Measurements from ENCODE around the gene SENP8.

The SENP8 gene

DNA sequence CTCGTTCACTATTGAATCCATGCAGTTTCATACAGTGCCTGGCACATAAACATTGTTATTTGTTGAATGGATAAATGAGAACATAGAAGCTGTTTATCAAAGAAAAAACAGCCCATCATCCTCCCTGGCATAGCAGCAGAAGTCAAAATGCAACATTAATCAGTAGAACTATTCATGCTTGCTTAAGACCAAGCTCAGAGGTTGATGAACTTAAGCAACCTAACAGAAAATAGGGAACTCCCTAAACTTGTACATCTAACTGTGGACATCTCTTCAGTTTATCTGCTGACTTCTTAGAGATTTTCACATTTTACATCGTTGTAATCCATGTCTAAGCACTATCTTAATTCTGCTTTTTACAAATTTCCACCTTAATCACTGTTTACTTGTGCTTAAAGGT is 29.2 kb downstream of the SENP8 start:
- H3K4me3 ChIP-seq (ENCODE audit: control insufficient read depth, low read depth, low read length) = no peak overlapping the region
- TF ChIP-seq, protein P1, sequence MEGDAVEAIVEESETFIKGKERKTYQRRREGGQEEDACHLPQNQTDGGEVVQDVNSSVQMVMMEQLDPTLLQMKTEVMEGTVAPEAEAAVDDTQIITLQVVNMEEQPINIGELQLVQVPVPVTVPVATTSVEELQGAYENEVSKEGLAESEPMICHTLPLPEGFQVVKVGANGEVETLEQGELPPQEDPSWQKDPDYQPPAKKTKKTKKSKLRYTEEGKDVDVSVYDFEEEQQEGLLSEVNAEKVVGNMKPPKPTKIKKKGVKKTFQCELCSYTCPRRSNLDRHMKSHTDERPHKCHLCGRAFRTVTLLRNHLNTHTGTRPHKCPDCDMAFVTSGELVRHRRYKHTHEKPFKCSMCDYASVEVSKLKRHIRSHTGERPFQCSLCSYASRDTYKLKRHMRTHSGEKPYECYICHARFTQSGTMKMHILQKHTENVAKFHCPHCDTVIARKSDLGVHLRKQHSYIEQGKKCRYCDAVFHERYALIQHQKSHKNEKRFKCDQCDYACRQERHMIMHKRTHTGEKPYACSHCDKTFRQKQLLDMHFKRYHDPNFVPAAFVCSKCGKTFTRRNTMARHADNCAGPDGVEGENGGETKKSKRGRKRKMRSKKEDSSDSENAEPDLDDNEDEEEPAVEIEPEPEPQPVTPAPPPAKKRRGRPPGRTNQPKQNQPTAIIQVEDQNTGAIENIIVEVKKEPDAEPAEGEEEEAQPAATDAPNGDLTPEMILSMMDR (conservative IDR thresholded peaks at IDR 0.05; ENCODE audit: control insufficient read depth, insufficient read depth, low read depth, low read length) = no peak
- DNase-seq (ENCODE audit: low read depth) = no peak

DNA sequence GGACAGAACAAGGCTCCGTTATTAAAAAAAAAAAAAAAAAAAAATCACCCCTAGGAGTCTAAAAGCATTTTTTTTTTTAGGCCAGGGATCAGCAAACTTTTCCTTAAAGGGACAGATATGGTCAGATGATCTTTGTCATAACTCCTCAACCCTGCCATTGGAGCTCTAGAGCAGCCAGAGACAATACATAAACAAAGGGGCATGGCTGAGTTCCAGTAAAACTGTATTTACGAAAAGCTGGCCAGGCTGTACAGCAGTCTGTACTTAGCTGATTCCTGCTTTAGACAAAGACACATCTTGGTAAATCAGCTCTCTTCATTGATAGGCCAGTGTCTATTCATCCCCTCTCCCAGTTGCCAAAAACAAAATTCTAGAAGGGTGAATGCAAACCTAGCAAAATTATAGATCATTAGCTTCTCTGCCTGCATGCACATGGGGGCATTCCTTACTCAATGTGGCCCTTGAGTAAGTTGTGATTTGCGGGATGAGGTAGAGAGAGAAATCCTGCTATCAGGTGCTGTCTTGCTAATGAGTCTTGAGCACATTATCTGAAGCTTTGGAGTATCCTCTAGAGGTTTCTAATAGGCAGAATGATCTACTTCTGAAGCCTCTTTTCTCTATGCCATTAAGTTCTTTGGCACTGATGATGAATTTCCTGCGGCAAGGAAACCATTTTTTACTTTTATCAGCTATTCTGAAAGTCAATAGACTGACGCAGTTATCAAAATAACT is 35.2 kb downstream of the SENP8 start:
- TF ChIP-seq, protein P1 (conservative IDR thresholded peaks at IDR 0.05; ENCODE audit: control insufficient read depth, insufficient read depth, low read depth, low read length) = no peak
- DNase-seq (ENCODE audit: low read depth) = no peak
- H3K4me3 ChIP-seq (ENCODE audit: control insufficient read depth, low read depth, low read length) = no peak overlapping the region

DNA sequence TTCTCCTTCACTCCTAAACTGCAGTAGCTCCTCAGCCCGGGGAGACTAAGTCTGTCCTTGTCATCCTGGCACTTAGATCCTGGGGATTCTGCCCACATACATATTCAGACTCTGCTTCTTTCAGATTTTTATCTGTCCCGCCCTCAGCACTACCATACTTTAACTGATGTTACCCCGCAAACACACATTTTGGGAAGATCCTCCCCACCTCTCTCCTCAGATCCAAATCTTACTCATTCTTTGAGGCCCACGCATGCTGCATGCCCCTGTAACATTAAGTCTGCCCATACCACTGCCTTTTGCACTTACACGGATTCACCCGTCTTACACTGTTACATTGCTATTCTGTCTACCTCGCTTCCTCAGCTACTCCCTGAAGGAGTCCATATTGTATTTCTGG is 36.1 kb downstream of the SENP8 start:
- TF ChIP-seq, protein P1 (conservative IDR thresholded peaks at IDR 0.05; ENCODE audit: control insufficient read depth, insufficient read depth, low read depth, low read length) = no peak
- DNase-seq (ENCODE audit: low read depth) = no peak
- no peak overlapping the region for H3K4me3 ChIP-seq (ENCODE audit: control insufficient read depth, low read depth, low read length)

- TF ChIP-seq, protein P1 (conservative IDR thresholded peaks at IDR 0.05; ENCODE audit: control insufficient read depth, insufficient read depth, low read depth, low read length) = no peak
- peak; percentile 8 for DNase-seq (ENCODE audit: low read depth)
- H3K4me3 ChIP-seq (ENCODE audit: control insufficient read depth, low read depth, low read length) = peak overlapping the region; percentile 62
Measured at GRCh38 chr15:72155003-72155621, 36.9 kb downstream of the SENP8 start.

DNA sequence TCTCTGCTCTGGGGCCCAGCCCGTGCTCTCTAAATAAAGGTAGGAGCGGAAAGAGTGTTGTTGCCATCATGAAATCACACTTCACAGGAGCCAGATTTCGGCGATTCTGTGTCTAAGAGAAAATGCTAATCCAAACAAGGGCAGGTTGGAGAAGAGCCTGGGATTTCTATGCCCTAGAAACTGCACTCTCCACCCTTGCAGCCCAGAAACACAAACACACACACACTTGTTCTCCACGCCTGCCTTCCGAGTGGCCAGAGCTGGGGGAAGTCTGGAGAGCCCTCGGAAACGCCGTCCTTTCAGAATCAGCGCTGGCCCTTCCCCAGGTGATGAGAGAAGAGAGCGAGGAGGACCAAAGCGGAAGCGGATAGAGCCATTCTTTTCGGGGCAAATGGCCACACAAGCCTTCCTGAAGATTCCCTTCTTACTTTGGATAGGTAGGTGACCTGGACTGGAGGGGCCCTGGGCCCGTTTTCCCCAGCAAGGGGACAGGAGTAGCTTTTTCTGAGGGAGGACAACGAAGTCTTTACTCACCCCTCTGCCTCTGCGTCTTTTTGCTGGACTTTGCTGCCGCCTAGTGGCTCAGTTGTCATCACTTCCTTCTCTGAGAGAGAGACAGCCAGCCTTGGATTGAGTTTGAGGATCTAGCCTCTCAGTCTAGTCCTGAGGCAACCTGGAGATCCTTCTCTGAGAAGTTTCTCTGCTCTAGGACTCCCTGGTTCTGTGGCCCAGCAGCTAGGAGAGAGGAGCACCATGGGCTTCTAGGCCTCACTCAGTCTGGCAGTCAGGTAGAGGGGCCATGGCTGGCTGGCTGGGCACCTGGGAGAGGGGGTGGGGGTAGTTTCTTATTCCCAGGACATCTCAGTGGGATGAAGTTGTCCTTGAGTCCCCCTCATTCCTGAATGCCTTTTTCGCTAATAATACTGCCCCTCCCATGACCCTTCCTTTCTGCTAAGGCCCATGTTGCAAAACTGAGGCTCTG is 37.7 kb downstream of the SENP8 start:
- TF ChIP-seq, protein P1 (conservative IDR thresholded peaks at IDR 0.05; ENCODE audit: control insufficient read depth, insufficient read depth, low read depth, low read length) = peak; percentile 92
- DNase-seq (ENCODE audit: low read depth) = peak; percentile 76
- peak overlapping the region; percentile 62 for H3K4me3 ChIP-seq (ENCODE audit: control insufficient read depth, low read depth, low read length)

GRCh38 chr15:72156928-72157327 is 38.7 kb downstream of the SENP8 start:
- TF ChIP-seq, protein P1 (conservative IDR thresholded peaks at IDR 0.05; ENCODE audit: control insufficient read depth, insufficient read depth, low read depth, low read length) = no peak
- no peak for DNase-seq (ENCODE audit: low read depth)
- no peak overlapping the region for H3K4me3 ChIP-seq (ENCODE audit: control insufficient read depth, low read depth, low read length)

Data from fibroblast of mammary gland (primary cell).